Suppressor macrophage treated with lipopolysaccharide for 1 hour (primary cell): Measurements from ENCODE around the gene UGT1A9.

ENCODE experiments used
- DNase-seq, 3 donors: peaks; one replicate each; pipeline ENCODE4 v3.0.0-alpha.2; 2020 to 2022

The UGT1A9 gene

DNA sequence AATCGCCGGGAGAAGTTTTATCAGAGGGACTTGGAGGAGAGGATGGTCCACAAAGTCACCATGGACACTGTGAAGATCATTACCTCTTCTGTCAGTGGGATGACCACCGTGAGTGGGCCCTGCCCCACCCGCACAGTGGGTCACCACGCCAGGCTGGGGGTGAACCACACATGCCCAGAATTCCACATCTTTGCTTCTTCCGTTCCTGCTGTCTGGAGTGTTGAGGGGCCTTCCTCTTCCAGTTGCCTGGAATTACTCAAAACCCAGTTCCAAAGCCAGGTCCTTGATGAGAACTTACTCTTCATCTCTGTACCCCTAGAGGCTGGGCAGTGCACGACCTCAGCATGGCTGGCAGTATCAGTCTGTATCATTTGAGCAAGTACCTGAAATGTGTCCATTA, 128.5 kb downstream of the UGT1A9 start:
- DNase-seq = no peak

DNA sequence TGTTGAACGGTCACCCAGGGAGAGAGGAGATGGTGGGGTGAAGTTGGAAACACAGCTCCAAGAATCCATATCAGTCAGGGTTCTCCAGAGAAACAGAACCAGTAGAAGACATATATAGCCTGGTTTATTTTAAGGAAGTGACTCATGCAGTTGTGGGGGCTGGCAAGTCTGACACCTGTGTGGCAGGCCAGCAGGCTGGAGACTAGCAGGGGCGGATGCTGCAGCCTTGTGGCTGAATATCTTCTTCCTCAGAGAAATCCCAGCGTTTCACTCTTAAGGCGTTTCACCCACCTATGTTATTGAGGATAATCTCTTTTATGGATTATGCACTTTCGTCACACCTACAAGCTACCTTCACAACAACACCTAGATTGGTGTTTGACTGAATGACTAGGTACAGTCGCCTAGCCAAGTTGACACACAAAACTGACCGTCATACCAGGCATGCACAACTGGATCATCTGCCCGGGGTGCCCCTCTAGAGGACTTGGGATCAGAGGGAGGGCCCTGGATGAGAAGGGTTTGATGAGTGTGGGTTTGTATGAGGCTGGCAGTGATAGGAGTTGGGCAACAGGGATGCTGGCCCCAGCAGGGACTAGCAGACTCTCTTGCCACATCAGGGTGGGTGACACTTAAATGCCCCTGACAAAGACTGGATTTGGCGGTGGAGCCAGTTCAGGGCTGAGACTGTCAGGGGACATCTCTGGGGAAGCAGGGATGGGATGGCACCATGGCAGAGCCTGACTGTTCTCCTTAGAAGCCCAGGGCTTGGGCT, 129.8 kb downstream of the UGT1A9 start:
- no peak for DNase-seq

DNA sequence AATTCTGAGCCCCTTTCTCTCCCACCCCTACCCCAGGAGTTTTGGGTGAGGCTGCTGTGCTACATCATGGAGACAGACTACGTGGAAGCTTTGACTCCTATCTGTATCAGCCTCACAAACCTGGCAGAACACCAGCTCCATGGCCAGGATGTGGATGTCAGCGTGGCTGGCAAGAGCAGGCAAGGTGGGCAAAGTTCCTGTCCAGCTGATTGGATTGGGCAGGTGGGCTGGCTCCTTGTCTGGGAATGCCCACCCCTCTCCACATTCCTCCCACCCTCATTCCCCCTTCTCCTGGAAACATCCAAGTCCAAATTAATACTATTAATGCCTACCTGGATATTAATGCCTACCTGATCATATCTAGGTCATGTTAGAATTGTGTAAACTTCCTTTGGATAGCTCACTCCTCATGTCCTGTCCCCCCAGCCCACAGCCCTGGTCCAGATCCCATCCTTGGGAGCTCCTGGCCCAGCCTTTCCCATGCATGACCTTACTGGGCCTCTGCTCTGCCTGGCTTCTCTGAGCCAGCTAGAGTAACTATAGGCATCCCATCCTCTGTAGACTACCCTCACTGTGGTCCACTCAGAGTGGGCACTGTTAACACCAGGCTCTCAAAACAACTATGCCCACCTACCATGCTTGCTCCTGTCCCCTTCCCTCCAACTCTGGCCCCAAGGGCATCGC, 130.6 kb downstream of the UGT1A9 start:
- no peak for DNase-seq

DNA sequence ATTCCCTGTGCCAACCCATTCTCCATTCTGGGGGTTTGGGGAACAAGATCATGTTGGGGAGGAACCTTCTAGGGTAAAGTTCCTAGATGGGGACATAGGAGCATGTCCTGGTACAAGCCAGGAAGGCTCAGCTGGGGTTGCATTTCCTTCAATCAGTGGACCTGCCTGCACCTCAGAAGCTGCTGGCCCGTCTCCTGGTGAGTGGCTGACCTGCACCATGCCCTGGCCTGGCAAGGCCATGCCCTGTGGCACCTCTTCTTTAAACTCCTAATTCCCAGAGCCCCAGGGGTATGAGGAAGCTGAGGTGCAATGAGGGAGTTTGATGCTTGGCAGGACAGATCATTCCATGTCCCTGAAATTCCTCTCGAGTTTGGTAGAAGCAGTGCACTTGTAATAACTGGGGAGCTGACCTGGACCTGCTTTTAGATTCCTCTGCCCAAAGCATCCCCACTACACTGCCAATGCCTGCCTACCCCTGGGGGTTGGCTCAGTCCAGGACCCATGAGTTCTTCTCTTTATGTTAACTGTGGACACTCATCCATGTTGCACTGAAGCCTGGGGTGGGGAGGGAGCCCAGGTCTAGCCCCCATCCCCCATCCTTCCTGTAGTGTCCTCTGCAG, 131.7 kb downstream of the UGT1A9 start:
- no peak for DNase-seq

DNA sequence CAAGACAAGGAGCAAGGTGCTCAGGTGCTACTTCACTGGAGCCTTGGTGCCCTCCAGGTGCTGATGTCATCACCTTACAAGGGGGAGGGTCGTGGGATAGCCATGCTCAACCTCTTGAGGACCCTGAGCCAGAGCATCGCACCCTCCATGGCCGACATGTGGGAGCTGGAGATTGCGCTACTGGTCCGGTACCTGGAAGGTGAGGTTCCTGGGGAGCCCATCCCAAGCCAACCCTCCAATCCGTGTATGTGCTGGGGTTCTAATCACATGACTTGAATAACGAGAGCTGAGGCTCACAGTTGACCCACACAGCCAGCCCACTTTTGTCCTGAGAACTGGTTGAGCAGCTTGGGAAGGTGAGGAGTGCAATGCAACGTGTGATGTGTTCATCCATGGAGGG, 132.3 kb downstream of the UGT1A9 start:
- DNase-seq = no peak

DNA sequence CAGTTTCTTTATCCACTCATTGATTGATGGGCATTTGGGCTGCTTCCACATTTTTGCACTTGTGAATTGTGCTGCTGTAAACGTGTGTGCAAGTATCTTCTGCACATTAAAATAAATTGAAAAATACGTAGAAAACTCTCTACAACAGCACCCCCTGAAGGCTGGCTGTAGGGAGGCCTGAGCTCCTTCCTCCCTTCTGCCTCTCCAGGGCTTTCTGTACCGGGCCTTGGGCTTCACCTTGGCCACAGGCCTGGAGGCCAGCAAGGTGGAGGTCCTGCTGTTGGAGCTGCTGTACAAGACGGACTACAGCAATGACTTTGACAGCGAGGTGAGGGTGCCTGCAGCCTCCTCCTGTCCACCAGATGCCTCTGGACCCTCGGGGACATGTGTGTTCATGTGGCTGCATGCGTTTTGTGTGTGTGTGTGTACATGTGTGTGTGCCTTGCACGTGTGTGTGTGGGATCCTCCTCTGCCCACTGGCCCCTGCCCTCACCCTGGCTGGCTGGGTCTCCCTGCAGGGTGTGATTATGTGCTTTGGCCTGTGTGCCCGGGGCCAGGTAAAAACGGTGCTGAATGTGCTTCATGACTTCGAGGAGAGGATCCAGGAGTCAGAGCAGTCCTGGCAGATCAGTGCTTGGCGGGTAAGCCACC, 135.6 kb downstream of the UGT1A9 start:
- DNase-seq = no peak

DNA sequence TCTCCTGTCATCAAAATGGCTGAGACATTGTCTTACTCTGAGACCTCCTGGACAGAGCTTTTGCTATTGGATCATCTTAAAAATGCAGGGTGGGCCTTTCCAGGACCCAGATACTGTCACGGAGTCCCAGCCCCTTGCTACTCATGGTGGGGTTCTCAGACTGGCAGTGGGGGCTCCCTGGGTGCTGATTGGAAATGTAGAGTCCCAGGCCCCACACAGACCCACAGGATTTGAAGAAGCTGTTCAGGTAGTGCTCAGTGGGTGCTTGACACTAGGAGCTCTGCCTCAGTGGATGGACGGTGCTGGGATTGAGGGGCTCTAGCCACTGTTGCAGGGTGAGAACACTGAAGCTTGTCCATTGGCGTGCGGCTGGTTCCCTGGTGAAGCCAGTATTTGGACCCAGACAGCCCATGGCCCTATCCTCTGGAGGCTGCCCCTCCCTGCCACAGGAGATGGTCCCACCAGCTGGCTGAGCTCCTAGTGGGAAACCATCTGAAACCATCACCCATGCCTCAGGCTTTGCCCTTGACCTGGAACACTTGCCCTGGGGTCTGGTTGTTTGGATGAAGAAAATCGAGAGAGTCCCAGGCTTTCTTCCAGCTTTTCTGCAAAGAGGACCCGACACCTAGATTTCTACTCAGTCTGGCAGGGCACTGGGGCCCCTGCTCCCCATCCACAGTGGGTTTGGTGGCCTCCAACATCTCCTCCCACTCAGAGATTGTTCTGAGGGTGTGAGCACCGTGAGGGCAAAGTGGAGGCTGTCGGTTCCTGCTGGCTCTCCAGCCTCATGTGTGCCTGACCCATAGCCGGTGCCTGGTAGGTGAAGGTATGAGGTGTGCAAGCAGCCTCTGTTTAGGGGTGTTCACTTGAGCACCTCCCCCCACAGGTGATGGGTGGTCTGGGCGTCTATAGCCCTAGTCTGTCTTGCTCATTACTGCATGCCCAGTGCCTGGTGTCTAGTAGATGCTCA, 136.6 kb downstream of the UGT1A9 start:
- no peak for DNase-seq

DNA sequence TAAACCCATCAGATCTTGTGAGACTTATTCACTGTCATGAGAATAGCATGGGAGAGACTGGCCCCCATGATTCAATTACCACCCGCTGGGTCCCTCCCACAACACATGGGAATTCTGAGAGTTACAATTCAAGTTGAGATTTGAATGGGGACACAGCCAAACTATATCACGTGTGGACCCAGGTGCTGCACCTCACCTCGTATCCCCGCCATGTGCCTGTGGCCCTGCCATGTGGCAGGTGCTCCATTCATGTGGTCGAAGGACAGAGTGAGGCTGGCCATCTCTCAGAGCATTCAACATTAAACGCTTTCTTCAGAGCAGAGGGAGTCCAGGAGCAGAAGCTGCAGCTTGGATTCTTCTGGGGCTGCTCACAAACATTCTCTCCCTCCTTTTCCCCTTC, 138.7 kb downstream of the UGT1A9 start:
- DNase-seq = peak in 1 of 3 donors; percentile 12

DNA sequence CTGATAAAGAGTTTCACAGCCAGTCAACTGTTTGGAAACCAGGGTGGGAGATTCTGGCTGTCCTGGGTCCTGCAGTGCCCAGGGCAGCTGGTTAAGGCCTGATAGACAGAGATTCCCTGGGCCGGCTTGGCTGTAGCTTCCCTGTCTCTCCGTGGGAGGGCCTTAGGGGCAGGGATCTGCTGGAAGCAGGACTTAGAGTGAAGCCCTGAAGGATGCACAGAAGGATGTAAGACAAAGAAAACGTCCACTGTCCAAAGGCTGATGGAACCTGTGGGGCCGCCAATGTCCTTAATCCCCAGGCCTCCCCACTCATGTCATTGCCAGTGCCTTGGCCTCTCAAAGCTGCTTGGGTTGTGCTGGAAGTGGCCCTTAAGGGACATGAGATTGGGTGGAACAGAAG, 139.4 kb downstream of the UGT1A9 start:
- DNase-seq = no peak

DNA sequence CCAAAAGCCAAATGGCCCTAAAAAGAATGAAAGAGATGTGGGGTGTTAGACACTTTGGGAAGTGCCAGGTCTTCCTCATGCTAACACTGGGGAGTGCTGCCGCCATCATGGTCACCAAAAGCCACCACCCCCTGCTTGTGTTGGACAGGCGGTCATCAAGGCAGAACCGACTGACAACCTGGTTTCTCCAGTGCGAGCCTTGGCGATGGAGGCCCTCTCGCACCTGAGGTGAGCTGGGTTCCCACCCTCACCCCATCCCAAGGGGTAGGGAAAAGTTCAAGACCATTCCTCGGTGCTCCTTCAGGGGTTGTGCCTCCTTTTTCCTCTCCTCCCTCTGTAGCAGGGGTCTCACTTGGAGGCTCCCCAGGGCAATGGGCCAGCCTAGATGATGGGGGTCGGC, 140.0 kb downstream of the UGT1A9 start:
- no peak for DNase-seq

DNA sequence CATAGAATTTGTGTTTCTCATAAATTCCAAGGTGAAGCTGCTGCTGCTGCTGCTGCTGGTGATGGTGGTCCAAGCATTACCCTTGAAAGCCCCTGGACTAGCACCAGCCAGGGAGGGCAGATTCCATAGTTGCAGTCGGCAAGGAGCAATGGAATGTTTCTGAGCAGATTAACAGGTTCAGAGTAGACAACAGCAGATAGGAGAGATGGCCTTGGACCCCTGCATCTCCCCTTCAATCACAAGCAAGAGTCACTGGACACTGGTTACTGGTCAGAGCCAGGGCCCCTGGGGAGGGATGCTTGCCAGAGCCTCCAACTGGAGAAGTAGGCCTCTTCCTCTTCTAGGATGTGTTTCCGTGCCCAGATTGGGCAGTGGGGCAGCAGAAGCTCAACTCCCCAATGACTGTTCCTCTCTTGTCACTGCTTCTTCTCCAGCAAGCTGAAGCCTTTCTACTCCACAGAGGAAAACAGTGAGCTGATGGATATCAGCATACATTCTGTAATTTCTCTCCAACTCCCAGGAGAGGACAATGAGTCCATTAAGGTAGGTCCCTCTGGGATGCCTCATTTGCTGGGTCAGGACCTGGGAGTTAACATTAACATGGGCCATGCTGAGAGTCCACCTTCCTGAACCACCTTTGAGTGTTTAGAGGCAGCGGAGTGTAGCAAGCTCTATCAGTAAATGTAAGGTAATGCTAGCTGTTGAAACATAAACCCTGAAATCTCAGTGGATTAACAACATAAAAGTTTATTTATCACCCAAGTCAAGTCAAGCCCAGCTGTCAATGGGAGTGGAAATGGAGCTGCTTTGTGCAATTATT, 141.7 kb downstream of the UGT1A9 start:
- no peak for DNase-seq

DNA sequence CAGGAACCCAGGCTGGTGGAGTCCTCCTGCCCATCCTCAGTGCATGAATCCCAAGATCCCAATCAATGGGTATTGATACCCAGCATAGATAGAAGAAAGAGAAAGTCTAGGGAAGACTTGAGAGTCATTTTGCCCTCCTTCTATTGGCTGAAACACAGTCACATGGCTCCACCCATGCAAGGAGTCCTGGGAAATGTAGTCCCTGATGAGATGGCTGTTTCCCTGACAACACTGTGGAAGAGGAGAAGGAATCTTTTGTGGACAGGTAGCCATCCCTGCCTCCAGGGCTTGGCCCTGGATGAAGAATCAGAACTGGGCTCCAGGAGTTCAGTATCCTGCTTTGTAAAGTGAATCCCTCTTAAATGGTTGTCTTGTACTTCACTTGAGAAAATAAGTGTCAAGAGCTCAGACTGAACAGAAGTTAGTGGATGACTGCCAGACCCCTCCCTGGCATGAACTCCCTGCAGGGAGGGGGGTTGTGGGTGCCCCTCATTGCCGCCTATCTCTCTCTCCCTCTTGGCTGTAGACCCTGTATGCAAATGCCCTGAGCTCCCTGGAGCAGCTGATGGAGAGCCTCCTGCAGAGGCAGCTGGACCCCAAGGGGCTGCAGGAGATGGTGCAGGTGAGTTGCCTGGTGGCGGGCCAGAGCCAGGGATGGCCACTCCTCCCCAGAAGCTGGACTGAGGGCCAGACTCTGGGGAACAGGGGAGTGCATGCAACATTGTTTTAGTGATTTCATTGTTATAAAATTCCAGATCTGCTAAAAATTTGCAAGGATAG, 142.5 kb downstream of the UGT1A9 start:
- DNase-seq = no peak

DNA sequence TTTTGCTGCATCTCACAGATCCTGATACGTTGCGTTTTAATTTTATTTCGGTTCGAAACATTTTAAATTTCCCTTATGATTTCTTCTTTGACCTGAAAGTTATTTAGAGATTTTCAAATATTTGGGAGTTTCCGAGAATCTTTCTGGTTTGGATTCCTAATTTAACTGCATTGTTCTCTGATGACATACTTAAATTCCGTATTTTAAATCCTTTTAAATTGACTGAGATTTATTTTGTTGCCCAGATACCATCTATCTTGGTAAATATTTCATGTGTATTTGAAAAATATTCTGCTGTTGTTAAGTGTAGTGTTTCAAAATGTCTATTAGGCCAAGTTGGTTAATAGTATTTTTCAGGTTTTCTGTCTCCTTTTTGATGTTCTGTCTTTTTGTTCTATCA, 144.2 kb downstream of the UGT1A9 start:
- DNase-seq = no peak

DNA sequence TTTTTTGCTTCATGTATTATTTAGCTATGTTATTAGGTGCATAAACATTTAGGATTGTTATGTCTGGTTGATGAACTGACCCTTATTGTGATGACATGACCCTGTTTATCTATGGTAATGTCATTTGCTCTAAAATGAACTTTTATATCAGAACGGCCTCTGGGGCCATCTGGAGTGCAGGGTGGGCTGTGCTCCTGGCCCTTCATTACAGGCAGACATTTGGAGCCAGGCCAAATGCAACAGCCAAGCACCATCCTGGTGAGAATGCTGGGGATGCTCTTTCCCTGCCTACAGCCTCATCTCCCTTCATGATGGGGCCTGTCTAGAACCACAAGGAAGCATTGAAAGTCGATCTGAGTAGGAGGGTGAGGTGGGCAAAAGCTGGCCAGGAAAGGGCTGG, 144.6 kb downstream of the UGT1A9 start:
- DNase-seq = no peak

DNA sequence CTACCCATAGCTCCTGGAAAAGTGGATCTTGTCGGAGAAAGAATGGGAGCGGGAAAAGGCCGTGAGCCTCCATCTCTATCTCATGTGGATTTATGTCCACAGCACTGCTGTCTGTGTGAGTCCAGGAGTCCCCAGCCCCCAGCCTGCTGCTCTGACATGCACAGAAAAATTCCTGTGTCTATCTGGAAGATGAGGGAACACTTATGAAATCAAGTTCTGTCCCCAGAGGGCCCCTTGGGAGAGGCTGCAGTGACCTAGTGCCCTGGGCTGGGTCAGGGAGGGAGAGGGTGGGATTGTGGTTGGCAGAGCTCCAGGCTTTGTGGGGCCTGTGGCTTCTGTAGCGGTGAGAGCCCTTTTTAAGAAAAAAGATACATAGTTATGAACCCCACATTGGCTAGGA, 145.1 kb downstream of the UGT1A9 start:
- no peak for DNase-seq

DNA sequence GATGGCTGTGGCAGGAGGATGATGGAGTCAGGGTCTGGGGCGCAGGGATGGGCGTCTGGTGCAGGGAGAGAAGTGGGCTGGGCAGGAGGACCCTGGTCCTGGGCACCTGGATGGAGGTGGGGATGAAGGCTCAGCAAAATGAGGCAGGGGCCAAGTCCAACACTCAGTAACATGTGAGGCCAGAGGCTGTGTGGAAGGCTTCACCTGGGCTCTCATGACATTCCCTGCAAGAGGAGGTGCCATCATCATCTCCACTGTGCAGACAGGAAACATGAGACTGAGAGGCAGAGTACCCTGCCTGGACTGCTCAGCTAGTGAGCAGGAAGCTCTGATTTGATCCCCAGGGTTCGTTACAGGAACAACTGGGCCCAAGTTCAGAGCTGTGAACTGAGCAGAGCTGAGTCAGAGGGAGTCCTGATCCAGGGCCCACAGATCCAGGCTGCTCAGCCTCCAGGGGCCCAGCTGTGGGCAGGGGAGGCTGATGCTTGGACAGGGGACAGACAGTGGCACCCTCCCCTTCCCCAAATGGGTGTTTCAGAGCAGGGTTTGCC, 145.7 kb downstream of the UGT1A9 start:
- no peak for DNase-seq

DNA sequence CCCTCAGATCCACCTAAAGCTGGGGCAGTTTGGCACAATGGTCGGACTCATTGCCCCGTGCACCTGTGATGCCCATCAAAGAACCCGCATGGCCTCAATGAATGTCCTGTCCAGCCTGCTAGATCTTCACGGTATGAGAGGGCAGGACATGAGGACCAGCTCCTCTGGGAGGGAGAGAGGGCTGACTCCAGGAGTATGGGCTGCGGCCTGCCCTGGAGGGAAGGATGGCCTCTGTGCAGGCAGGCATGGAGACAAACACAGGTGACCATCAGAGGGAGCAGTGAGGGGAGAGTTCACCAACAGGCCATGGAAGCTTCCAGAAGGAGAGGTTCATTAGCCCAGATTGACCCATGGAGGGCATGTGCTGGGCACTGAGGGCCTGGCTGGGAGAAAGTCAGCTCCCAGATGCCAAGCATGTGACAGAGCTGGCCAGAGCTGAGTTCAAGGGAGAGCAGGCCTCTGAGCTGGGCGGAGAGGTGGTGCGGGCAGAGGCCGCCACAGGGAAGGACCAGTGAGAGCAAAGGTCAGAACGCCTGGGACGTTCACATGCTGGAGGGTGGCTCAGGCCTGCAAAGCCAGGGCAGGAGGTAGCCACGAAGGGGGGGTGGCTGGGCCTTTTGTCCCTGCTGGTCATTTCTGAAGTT, 146.4 kb downstream of the UGT1A9 start:
- DNase-seq = no peak

DNA sequence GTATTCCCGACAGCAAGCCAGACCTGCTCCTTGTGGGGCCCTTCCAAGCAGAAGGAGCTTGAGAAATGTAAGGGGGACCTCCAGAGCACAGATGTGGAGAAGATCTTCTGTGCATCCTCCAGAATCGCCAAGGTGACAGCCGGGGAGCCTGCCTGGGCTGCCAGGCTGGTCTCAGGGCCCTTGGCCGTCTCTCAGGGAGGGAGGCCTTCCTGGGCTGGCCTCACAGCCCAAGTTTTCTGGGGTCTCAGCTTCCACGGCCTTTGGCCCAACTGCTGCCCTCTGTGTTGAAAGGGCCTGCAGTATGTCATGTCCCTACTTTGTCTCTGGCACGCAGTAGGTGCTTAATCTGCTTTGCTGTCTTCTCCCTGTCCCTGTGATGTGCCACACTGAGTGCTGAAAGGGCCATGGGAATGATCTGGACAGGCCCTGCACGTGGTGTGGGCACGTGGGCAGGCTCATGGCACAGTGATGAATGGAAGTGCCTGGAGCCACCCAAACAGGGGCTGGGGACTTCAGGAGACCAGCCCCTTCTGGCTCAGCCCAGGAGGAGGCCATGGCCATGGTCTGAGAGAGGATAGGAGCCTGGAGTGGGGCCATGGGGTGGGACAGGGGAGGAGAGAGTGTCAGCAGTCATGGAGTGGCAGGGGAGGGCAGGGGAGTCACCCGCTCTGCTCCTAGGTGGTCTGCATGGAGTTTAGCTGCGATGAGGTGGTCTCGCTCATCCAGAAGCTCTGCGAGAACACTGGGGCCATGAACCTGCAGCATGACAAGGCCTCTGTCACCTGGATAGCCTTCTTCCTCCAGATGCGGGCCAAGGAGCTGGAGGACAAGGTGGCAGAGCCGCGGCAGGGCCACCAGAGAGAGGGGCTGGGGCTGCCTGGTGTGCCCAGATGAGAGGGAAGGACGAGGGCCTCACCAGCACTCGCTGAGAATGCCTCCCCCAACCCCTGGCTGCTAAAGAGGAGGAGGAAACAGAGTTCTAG, 147.2 kb downstream of the UGT1A9 start:
- DNase-seq = no peak
